B cell (primary cell): ENCODE results near the gene MCTP1. TPM values are rescaled to one million over a fixed set of nuclear protein-coding genes. Genes with fewer than 3 reads are reported as not detected.

Experiments used
- ATAC-seq: fragments of 200-7000 bp; cut with Tn5 transposase; one replicate; pipeline ENCODE4 v1.10.0; 2021; ENCODE audit warnings: low read depth, mild to moderate bottlenecking, moderate number of reproducible peaks, moderate library complexity
- CTCF ChIA-PET: fragments of 350-600 bp; sonication (Branson Sonifier 250); formaldehyde crosslinking; loops from one replicate; lab custom pipeline; 2021; ENCODE audit warnings: antibody characterized with exemption, inconsistent platforms; lab: Charles Lee
- POLR2A ChIA-PET: fragments of 350-600 bp; sonication (Branson Sonifier 250); formaldehyde crosslinking; loops from one replicate; lab custom pipeline; 2021; ENCODE audit warnings: antibody characterized with exemption; lab: Charles Lee
- DNase-seq: peaks from one replicate; pipeline ENCODE4 v3.0.0; 2013
- H2AFZ ChIP-seq: 2 replicates; pipeline ENCODE4 v1.6.1; 2012; ENCODE audit warnings: mild to moderate bottlenecking, low read depth, low read length; ENCODE audit not compliant: insufficient read depth, poor library complexity, severe bottlenecking
- H3K27ac ChIP-seq, 2 donors: 1 replicate in 1 of 2; 2 replicates in 1 of 2; pipeline ENCODE4 v1.5.1; 2012 to 2013; ENCODE audit warnings: low read length in 2 of 2, mild to moderate bottlenecking in 2 of 2, moderate library complexity in 1 of 2
- H3K27me3 ChIP-seq, 4 experiments: fragments of 200-600 bp in 1 of 4; sonication (generic) in 1 of 4; replicated peaks in 1 of 4; 1 replicate in 2 of 4; 2 replicates in 2 of 4; pipeline versions ENCODE4 v1.6.1 to v1.7.0; 2013 to 2016; ENCODE audit warnings: low read length in 3 of 4, mild to moderate bottlenecking in 2 of 4, mixed read lengths in 1 of 4, moderate library complexity in 1 of 4; ENCODE audit not compliant: insufficient read depth in 4 of 4, control insufficient read depth in 3 of 4; ENCODE audit errors: control extremely low read depth in 1 of 4
- H3K36me3 ChIP-seq, 2 experiments: replicated peaks in 1 of 2; 1 replicate in 1 of 2; 2 replicates in 1 of 2; pipeline versions ENCODE4 v1.6.1 to v1.7.1; 2013; ENCODE audit warnings: low read length in 1 of 2; ENCODE audit not compliant: insufficient read depth in 2 of 2, control insufficient read depth in 1 of 2; ENCODE audit errors: control extremely low read depth in 1 of 2, extremely low read depth in 1 of 2
- H3K4me1 ChIP-seq, 2 donors: fragments of 200-600 bp in 1 of 2; sonication (generic) in 1 of 2; 1 replicate in 1 of 2; 2 replicates in 1 of 2; pipeline versions ENCODE4 v1.5.1 to v1.6.1; 2013 to 2017; ENCODE audit warnings: low read length in 2 of 2; ENCODE audit not compliant: control insufficient read depth in 2 of 2, insufficient read depth in 2 of 2
- H3K4me2 ChIP-seq: replicated peaks from 2 replicates; pipeline ENCODE3; 2012; ENCODE audit warnings: mild to moderate bottlenecking, low read depth, low read length; ENCODE audit not compliant: poor library complexity, severe bottlenecking
- H3K4me3 ChIP-seq, 5 experiments: fragments of 200-600 bp in 1 of 5; sonication (generic) in 1 of 5; 1 replicate in 3 of 5; 2 replicates in 2 of 5; pipeline versions ENCODE4 v1.5.1 to v1.7.0; 2011 to 2016; ENCODE audit warnings: low read length in 4 of 5, mild to moderate bottlenecking in 4 of 5, low read depth in 2 of 5, control low read depth in 1 of 5, moderate library complexity in 1 of 5; ENCODE audit not compliant: insufficient read depth in 1 of 5; ENCODE audit errors: control extremely low read depth in 1 of 5, extremely low read depth in 1 of 5
- H3K79me2 ChIP-seq: fragments of 200-600 bp; sonication (generic); one replicate; pipeline ENCODE4 v1.6.0; 2016; ENCODE audit warnings: low read length; ENCODE audit not compliant: control insufficient read depth, insufficient read depth
- H3K9ac ChIP-seq: fragments of 200-600 bp; sonication (generic); 2 replicates; pipeline ENCODE4 v1.6.1; 2017; ENCODE audit warnings: mild to moderate bottlenecking, low read length, moderate library complexity
- H3K9me3 ChIP-seq, 3 donors: one replicate each; pipeline versions ENCODE4 v1.6.1 to v1.7.1; 2013; ENCODE audit warnings: low read length in 2 of 3; ENCODE audit not compliant: control insufficient read depth in 2 of 3, insufficient read depth in 1 of 3; ENCODE audit errors: control extremely low read depth in 1 of 3
- H4K20me1 ChIP-seq: 2 replicates; pipeline ENCODE4 v1.6.0; 2012; ENCODE audit warnings: mild to moderate bottlenecking, low read length; ENCODE audit not compliant: insufficient read depth, control insufficient read depth, poor library complexity, severe bottlenecking
- H3K27ac Mint-ChIP-seq: one replicate; pipeline ENCODE4 v1.8.0; 2021; ENCODE audit warnings: mixed read lengths
- H3K27me3 Mint-ChIP-seq: one replicate; pipeline ENCODE4 v1.8.0; 2021; ENCODE audit warnings: mixed read lengths
- H3K4me1 Mint-ChIP-seq: one replicate; pipeline ENCODE4 v1.8.0; 2021; ENCODE audit warnings: mixed read lengths
- H3K4me3 Mint-ChIP-seq: one replicate; pipeline ENCODE4 v1.8.0; 2021; ENCODE audit warnings: mixed read lengths
- H3K9me3 Mint-ChIP-seq: one replicate; pipeline ENCODE4 v1.8.0; 2022; ENCODE audit warnings: mixed read lengths; ENCODE audit not compliant: insufficient read depth
- EZH2 ChIP-seq: IDR thresholded peaks from 2 replicates; pipeline ENCODE4 v1.6.1; 2012; ENCODE audit warnings: borderline replicate concordance, low read depth, mild to moderate bottlenecking, moderate library complexity, low read length; ENCODE audit not compliant: insufficient read depth, poor library complexity, severe bottlenecking
- WGBS: methylation state at CpG from one replicate; pipeline ENCODE4 v1.1.5; 2013; ENCODE audit warnings: missing lambda C conversion rate; ENCODE audit not compliant: insufficient coverage; 5-methylcytosine and 5-hydroxymethylcytosine counted together
- intact Hi-C: fragments of 100-400 bp; cut with micrococcal nuclease; formaldehyde crosslinking; loops from one replicate; pipeline ENCODE4 v1.10.0; 2022
- polyA plus RNA-seq: library from polyadenylated mRNA; depleted of rRNA; stranded (reverse); fragments of >200 nt; gene quantifications from 2 replicates; pipeline ENCODE4 v1.2.3, GENCODE V29; 2012
- total RNA-seq, 2 donors: library from RNA; stranded (reverse); fragments of 120-200 nt in 1 of 2; gene quantifications; 1 replicate in 1 of 2; 2 replicates in 1 of 2; pipeline versions ENCODE4 v1.2.3 to v1.2.4, GENCODE V29; 2013 to 2022
- TF ChIP-seq, protein P1 (sequence below): fragments of 200-600 bp; IDR thresholded peaks from one replicate; pipeline ENCODE4 v1.8.0; 2022; ENCODE audit warnings: antibody characterized with exemption, mild to moderate bottlenecking

Gene MCTP1
- total and polyA plus RNA-seq, 2 donors (not counting 1 experiment from before 2014, with no cell fraction given) = 0.42 to 2.5 TPM

GRCh38 chr5:94661086-94661485, 623.8 kb downstream of the MCTP1 start:
- 100% methylated on average over 3 of the region's 3 CpGs for WGBS
- CTCF ChIA-PET = no interaction called here

DNA sequence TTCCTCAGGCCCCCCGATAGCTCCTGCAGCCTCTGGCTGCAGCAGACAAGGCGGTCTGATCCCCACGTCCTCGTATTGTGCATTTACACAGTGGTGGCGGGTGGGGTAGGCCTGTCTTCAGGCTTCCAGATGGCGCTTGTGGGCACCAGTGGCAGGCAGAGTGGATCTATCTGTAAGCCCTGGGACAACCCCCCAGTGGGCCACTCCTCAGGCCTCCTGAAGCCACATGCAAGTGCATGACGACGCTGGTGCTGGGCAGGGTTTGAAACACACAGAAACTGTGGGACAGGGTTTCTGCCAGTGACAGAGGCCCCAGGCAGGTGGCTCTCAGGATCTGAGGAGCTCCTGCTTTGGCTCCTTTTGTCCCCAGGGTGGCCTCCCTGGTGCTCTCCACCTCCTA, 624.4 kb downstream of the MCTP1 start:
- CTCF ChIA-PET = no interaction called here

More at GRCh38 chr5:94661086-94661485, 623.8 kb downstream of the MCTP1 start:
- DNase-seq (no peak), ATAC-seq (no peak)
- Histone ChIP-seq H3K9me3 (peaks cover 8 to 16% (median 8%) of the 10 kb centered on the region in 3 donors), H4K20me1 (no peaks in the 10 kb centered on the region), H3K4me2 (no peak overlapping the region), H3K36me3 (peaks cover 18 to 28% of the 10 kb centered on the region in 2 experiments), H3K4me3 (no peak overlapping the region), H3K27me3 (no peaks in the 10 kb centered on the region), H3K79me2 (peaks cover 15% of the 10 kb centered on the region), H3K27ac (no peak overlapping the region), H2AFZ (no peak overlapping the region), H3K9ac (no peak overlapping the region), H3K4me1 (no peaks in the 10 kb centered on the region)
- no peak overlapping the region for H3K27ac Mint-ChIP-seq
- H3K27me3 Mint-ChIP-seq = no peaks in the 10 kb centered on the region
- no peak overlapping the region for H3K4me3 Mint-ChIP-seq
- intact Hi-C loops = no loop called here
- H3K4me1 Mint-ChIP-seq = no peaks in the 10 kb centered on the region
- H3K9me3 Mint-ChIP-seq = peaks cover 12% of the 10 kb centered on the region
- POLR2A ChIA-PET = no interaction called here
- TF ChIP-seq, protein P1, sequence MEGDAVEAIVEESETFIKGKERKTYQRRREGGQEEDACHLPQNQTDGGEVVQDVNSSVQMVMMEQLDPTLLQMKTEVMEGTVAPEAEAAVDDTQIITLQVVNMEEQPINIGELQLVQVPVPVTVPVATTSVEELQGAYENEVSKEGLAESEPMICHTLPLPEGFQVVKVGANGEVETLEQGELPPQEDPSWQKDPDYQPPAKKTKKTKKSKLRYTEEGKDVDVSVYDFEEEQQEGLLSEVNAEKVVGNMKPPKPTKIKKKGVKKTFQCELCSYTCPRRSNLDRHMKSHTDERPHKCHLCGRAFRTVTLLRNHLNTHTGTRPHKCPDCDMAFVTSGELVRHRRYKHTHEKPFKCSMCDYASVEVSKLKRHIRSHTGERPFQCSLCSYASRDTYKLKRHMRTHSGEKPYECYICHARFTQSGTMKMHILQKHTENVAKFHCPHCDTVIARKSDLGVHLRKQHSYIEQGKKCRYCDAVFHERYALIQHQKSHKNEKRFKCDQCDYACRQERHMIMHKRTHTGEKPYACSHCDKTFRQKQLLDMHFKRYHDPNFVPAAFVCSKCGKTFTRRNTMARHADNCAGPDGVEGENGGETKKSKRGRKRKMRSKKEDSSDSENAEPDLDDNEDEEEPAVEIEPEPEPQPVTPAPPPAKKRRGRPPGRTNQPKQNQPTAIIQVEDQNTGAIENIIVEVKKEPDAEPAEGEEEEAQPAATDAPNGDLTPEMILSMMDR = no peak
- no peak for TF ChIP-seq EZH2

More for the DNA sequence above, 624.4 kb downstream of the MCTP1 start:
- no peak overlapping the region for H3K4me3 Mint-ChIP-seq
- ATAC-seq (no peak), DNase-seq (no peak)
- H3K27ac Mint-ChIP-seq = no peak overlapping the region
- Histone ChIP-seq H2AFZ (no peak overlapping the region), H3K27me3 (no peaks in the 10 kb centered on the region), H3K4me2 (no peak overlapping the region), H3K4me3 (no peak overlapping the region), H3K4me1 (no peaks in the 10 kb centered on the region), H3K9ac (no peak overlapping the region), H3K27ac (no peak overlapping the region), H4K20me1 (no peaks in the 10 kb centered on the region), H3K36me3 (peaks cover 21 to 28% of the 10 kb centered on the region in 2 experiments), H3K9me3 (peaks cover 8 to 16% (median 12%) of the 10 kb centered on the region in 3 donors), H3K79me2 (peaks cover 15% of the 10 kb centered on the region)
- POLR2A ChIA-PET = no interaction called here
- H3K27me3 Mint-ChIP-seq = no peaks in the 10 kb centered on the region
- peaks cover 12% of the 10 kb centered on the region for H3K9me3 Mint-ChIP-seq
- H3K4me1 Mint-ChIP-seq = no peaks in the 10 kb centered on the region
- WGBS = 93% methylated on average over 8 of the region's 8 CpGs
- intact Hi-C loops = no loop called here
- TF ChIP-seq, protein P1 = no peak
- TF ChIP-seq EZH2 = no peak
